ENCODE results near the gene CHST4.

- TF ChIP-seq CTCF (IDR thresholded peaks at IDR 0.05; ENCODE audit: low read length): no peak
- no peak for TF ChIP-seq EZH2 (optimal IDR thresholded peaks at IDR 0.05; ENCODE audit: low read depth, low read length)
Observed at GRCh38 chr16:71482569-71482968, 43.7 kb upstream of the CHST4 start.

Measured in MM.1S (cell line).